ENCODE data around the gene NOP16.

NOP16 gene

GRCh38 chr5:176352116-176352878 is 36.1 kb downstream of the NOP16 start:
- TF ChIP-seq CTCF (IDR thresholded peaks at IDR 0.05; ENCODE audit: extremely low read depth, missing control alignments) = no peak

GRCh38 chr5:176350416-176350815 is 38.0 kb downstream of the NOP16 start:
- no peak for TF ChIP-seq CTCF (IDR thresholded peaks at IDR 0.05; ENCODE audit: extremely low read depth, missing control alignments)
- DNase-seq (ENCODE audit: low spot score) = no peak

More at GRCh38 chr5:176352116-176352878, 36.1 kb downstream of the NOP16 start:
- no peak for DNase-seq (ENCODE audit: low spot score)

- no peak for DNase-seq (ENCODE audit: low spot score)
- TF ChIP-seq CTCF (IDR thresholded peaks at IDR 0.05; ENCODE audit: extremely low read depth, missing control alignments) = no peak
These were observed 45.5 kb downstream of the NOP16 start for GRCh38 chr5:176342766-176343458.

- no peak for DNase-seq (ENCODE audit: low spot score)
- no peak for TF ChIP-seq CTCF (IDR thresholded peaks at IDR 0.05; ENCODE audit: extremely low read depth, missing control alignments)
These were observed 46.3 kb downstream of the NOP16 start for GRCh38 chr5:176342158-176342483.

GRCh38 chr5:176341325-176342157 is 46.9 kb downstream of the NOP16 start:
- no peak for TF ChIP-seq CTCF (IDR thresholded peaks at IDR 0.05; ENCODE audit: extremely low read depth, missing control alignments)
- no peak for DNase-seq (ENCODE audit: low spot score)

- no peak for TF ChIP-seq CTCF (IDR thresholded peaks at IDR 0.05; ENCODE audit: extremely low read depth, missing control alignments)
- no peak for DNase-seq (ENCODE audit: low spot score)
These were observed 49.1 kb downstream of the NOP16 start for GRCh38 chr5:176339304-176339703.

GRCh38 chr5:176337913-176338312 is 50.5 kb downstream of the NOP16 start:
- no peak for TF ChIP-seq CTCF (IDR thresholded peaks at IDR 0.05; ENCODE audit: extremely low read depth, missing control alignments)
- no peak for DNase-seq (ENCODE audit: low spot score)
